Activated CD4-positive, alpha-beta T cell treated with anti-CD3 and anti-CD28 coated beads, Interleukin-2, amount 10 ng/mL, durations not matched to agents 24 days and 14 days (primary cell): ENCODE results near the gene WDR91. TPM values are rescaled to one million over a fixed set of nuclear protein-coding genes. Genes with fewer than 3 reads are reported as not detected.

Experiments
- DNase-seq: peaks from one replicate; pipeline ENCODE4 v3.0.0; 2022
- H3K27ac Mint-ChIP-seq: one replicate; pipeline ENCODE4 v1.8.0; 2022; ENCODE audit warnings: mild to moderate bottlenecking, mixed read lengths
- H3K27me3 Mint-ChIP-seq: one replicate; pipeline ENCODE4 v1.8.0; 2022; ENCODE audit warnings: mixed read lengths
- H3K36me3 Mint-ChIP-seq: one replicate; pipeline ENCODE4 v1.8.0; 2022; ENCODE audit warnings: low read depth, mild to moderate bottlenecking, mixed read lengths
- H3K4me1 Mint-ChIP-seq: one replicate; pipeline ENCODE4 v1.8.0; 2021; ENCODE audit warnings: mixed read lengths
- H3K4me3 Mint-ChIP-seq: one replicate; pipeline ENCODE4 v1.8.0; 2022; ENCODE audit warnings: mild to moderate bottlenecking, moderate library complexity, mixed read lengths
- H3K9me3 Mint-ChIP-seq: one replicate; pipeline ENCODE4 v1.8.0; 2021; ENCODE audit warnings: mixed read lengths
- intact Hi-C: fragments of 100-400 bp; cut with micrococcal nuclease; formaldehyde crosslinking; loops from one replicate; pipeline ENCODE4 v1.15.1; 2023
- total RNA-seq: library from RNA; stranded (reverse); gene quantifications from 2 replicates; pipeline ENCODE4 v1.2.3, GENCODE V29; 2022

Gene WDR91
- total RNA-seq, 1 donor from 2014 or later = 26.6 TPM

GRCh38 chr7:135200821-135201331, 10.4 kb downstream of the WDR91 start:
- Mint-ChIP-seq H3K27me3 (no peaks in the 10 kb centered on the region), H3K4me1 (peaks cover 24% of the 10 kb centered on the region), H3K27ac (no peak overlapping the region), H3K36me3 (peaks cover 51% of the 10 kb centered on the region), H3K4me3 (no peak overlapping the region), H3K9me3 (no peaks in the 10 kb centered on the region)
- DNase-seq = no peak
- intact Hi-C loops = no loop called here

GRCh38 chr7:135199439-135199838, 11.9 kb downstream of the WDR91 start:
- Mint-ChIP-seq H3K4me3 (no peak overlapping the region), H3K9me3 (no peaks in the 10 kb centered on the region), H3K4me1 (peaks cover 20% of the 10 kb centered on the region), H3K36me3 (peaks cover 51% of the 10 kb centered on the region), H3K27ac (no peak overlapping the region), H3K27me3 (no peaks in the 10 kb centered on the region)
- no peak for DNase-seq
- intact Hi-C loops = no loop called here

GRCh38 chr7:135197906-135198655, 13.2 kb downstream of the WDR91 start:
- no peak for DNase-seq
- H3K27ac Mint-ChIP-seq = peak overlapping the region; percentile 25
- no peak overlapping the region for H3K4me3 Mint-ChIP-seq
- H3K36me3 Mint-ChIP-seq = peaks cover 47% of the 10 kb centered on the region
- H3K9me3 Mint-ChIP-seq = no peaks in the 10 kb centered on the region
- H3K27me3 Mint-ChIP-seq = no peaks in the 10 kb centered on the region
- peaks cover 15% of the 10 kb centered on the region for H3K4me1 Mint-ChIP-seq
- intact Hi-C loops = no loop called here

- no peak for DNase-seq
- H3K27me3 Mint-ChIP-seq = no peaks in the 10 kb centered on the region
- H3K9me3 Mint-ChIP-seq = no peaks in the 10 kb centered on the region
- H3K27ac Mint-ChIP-seq = no peak overlapping the region
- peaks cover 11% of the 10 kb centered on the region for H3K4me1 Mint-ChIP-seq
- intact Hi-C loops = no loop called here
- H3K36me3 Mint-ChIP-seq = peaks cover 48% of the 10 kb centered on the region
- H3K4me3 Mint-ChIP-seq = no peak overlapping the region
Observed at GRCh38 chr7:135197343-135197742, 14.0 kb downstream of the WDR91 start.

GRCh38 chr7:135195968-135196629, 15.2 kb downstream of the WDR91 start:
- DNase-seq = no peak
- Mint-ChIP-seq H3K9me3 (no peaks in the 10 kb centered on the region), H3K27ac (no peak overlapping the region), H3K27me3 (no peaks in the 10 kb centered on the region), H3K4me1 (peaks cover 8% of the 10 kb centered on the region), H3K36me3 (peaks cover 46% of the 10 kb centered on the region), H3K4me3 (no peak overlapping the region)
- intact Hi-C loops = no loop called here

- intact Hi-C loops = no loop called here
- no peaks in the 10 kb centered on the region for H3K27me3 Mint-ChIP-seq
- no peak overlapping the region for H3K4me3 Mint-ChIP-seq
- no peaks in the 10 kb centered on the region for H3K9me3 Mint-ChIP-seq
- no peak for DNase-seq
- peaks cover 8% of the 10 kb centered on the region for H3K4me1 Mint-ChIP-seq
- H3K36me3 Mint-ChIP-seq = peaks cover 51% of the 10 kb centered on the region
- no peak overlapping the region for H3K27ac Mint-ChIP-seq
Observed at GRCh38 chr7:135195156-135195555, 16.2 kb downstream of the WDR91 start.

- Mint-ChIP-seq H3K36me3 (peaks cover 53% of the 10 kb centered on the region), H3K4me3 (no peak overlapping the region), H3K4me1 (peaks cover 8% of the 10 kb centered on the region), H3K27ac (no peak overlapping the region), H3K9me3 (no peaks in the 10 kb centered on the region), H3K27me3 (no peaks in the 10 kb centered on the region)
- intact Hi-C loops = no loop called here
- DNase-seq = no peak
Observed at GRCh38 chr7:135194494-135195095, 16.7 kb downstream of the WDR91 start.

GRCh38 chr7:135193615-135194081, 17.7 kb downstream of the WDR91 start:
- Mint-ChIP-seq H3K27ac (peak overlapping the region; percentile 10), H3K4me1 (peaks cover 4% of the 10 kb centered on the region), H3K4me3 (no peak overlapping the region), H3K36me3 (peaks cover 51% of the 10 kb centered on the region), H3K9me3 (no peaks in the 10 kb centered on the region), H3K27me3 (no peaks in the 10 kb centered on the region)
- DNase-seq = no peak
- intact Hi-C loops = no loop called here

GRCh38 chr7:135192914-135193536, 18.3 kb downstream of the WDR91 start:
- intact Hi-C loops = no loop called here
- Mint-ChIP-seq H3K9me3 (no peaks in the 10 kb centered on the region), H3K27me3 (no peaks in the 10 kb centered on the region), H3K27ac (no peak overlapping the region), H3K36me3 (peaks cover 52% of the 10 kb centered on the region), H3K4me1 (peaks cover under 1% of the 10 kb centered on the region), H3K4me3 (no peak overlapping the region)
- DNase-seq = no peak

- Mint-ChIP-seq H3K36me3 (peaks cover 55% of the 10 kb centered on the region), H3K4me1 (peaks cover 5% of the 10 kb centered on the region), H3K27me3 (no peaks in the 10 kb centered on the region), H3K27ac (no peak overlapping the region), H3K9me3 (no peaks in the 10 kb centered on the region), H3K4me3 (no peak overlapping the region)
- intact Hi-C loops = no loop called here
- DNase-seq = no peak
Observed at GRCh38 chr7:135190703-135191102, 20.6 kb downstream of the WDR91 start.

- Mint-ChIP-seq H3K27ac (no peak overlapping the region), H3K4me1 (peaks cover 5% of the 10 kb centered on the region), H3K4me3 (no peak overlapping the region), H3K27me3 (no peaks in the 10 kb centered on the region), H3K9me3 (no peaks in the 10 kb centered on the region), H3K36me3 (peaks cover 52% of the 10 kb centered on the region)
- intact Hi-C loops = no loop called here
- no peak for DNase-seq
Observed at GRCh38 chr7:135189961-135190360, 21.4 kb downstream of the WDR91 start.

- peaks cover 52% of the 10 kb centered on the region for H3K36me3 Mint-ChIP-seq
- intact Hi-C loops = no loop called here
- H3K27me3 Mint-ChIP-seq = no peaks in the 10 kb centered on the region
- no peak overlapping the region for H3K27ac Mint-ChIP-seq
- H3K4me3 Mint-ChIP-seq = no peak overlapping the region
- no peaks in the 10 kb centered on the region for H3K9me3 Mint-ChIP-seq
- H3K4me1 Mint-ChIP-seq = peaks cover 5% of the 10 kb centered on the region
- no peak for DNase-seq
Observed at GRCh38 chr7:135189221-135189662, 22.1 kb downstream of the WDR91 start.

- Mint-ChIP-seq H3K36me3 (peaks cover 56% of the 10 kb centered on the region), H3K27ac (no peak overlapping the region), H3K9me3 (no peaks in the 10 kb centered on the region), H3K4me1 (peaks cover 5% of the 10 kb centered on the region), H3K27me3 (no peaks in the 10 kb centered on the region), H3K4me3 (no peak overlapping the region)
- intact Hi-C loops = no loop called here
- DNase-seq = no peak
Observed at GRCh38 chr7:135188298-135188984, 22.9 kb downstream of the WDR91 start.
